Measurements from ENCODE around the gene ZNF784. TPM values are rescaled to one million over a fixed set of nuclear protein-coding genes. Genes with fewer than 3 reads are reported as not detected.

Gene ZNF784
- total RNA-seq, 1 donor from 2014 or later, result 6.8 TPM

DNA sequence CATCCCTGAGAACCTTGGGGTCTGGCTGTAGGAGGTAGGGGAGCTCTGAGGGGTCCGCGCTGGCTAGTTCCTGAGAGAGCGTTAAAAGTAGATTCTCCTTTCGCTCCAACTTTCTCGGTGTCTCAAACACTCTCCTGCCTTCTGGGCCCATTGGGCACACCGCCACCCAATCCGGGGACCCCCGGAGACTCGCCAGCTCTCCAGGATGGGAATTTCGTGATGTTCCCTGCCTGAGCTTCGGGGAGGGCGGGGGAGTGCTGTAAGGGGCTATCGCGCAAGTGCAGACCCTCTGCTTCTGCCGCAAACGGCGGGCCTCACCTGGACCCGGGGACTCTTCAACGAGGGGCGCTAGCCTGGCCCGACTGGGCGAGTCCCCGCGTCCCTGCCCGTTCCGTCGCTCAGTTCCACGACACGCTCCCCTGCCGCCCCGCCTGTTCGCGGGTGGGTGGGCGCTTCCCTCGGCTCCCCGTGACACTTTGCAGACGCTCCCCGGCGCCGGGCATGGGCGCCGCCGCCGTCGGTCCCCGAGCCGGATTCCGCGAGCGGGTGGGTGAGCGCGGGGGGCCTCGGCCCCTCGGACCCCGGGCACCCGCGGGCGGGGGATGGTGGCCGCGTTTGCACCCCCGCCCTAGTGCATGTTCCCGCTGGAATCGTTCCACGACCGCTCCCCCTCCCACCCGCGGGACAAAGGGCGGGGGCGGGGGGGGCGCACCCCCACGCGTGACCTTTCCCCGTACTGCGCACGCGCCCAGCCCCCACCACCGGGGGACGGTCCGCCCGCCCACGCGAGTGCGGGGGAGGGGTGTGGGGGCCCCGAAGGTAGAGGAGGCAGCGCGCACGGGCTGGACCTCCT lies 23.6 kb upstream of the ZNF784 start, which contains the start of gene CCDC106:
TSS of gene CCDC106 (plus strand) at position 481 of the 853 bp plus-strand sequence. CDS start 835 bp downstream, outside the sequence.
- H3K9me3 Mint-ChIP-seq (ENCODE audit: unreplicated experiment), result no peaks in the 10 kb centered on the region
- peaks cover 17% of the 10 kb centered on the region for H3K36me3 Mint-ChIP-seq (ENCODE audit: low read depth, unreplicated experiment)
- TF ChIP-seq, protein P1, sequence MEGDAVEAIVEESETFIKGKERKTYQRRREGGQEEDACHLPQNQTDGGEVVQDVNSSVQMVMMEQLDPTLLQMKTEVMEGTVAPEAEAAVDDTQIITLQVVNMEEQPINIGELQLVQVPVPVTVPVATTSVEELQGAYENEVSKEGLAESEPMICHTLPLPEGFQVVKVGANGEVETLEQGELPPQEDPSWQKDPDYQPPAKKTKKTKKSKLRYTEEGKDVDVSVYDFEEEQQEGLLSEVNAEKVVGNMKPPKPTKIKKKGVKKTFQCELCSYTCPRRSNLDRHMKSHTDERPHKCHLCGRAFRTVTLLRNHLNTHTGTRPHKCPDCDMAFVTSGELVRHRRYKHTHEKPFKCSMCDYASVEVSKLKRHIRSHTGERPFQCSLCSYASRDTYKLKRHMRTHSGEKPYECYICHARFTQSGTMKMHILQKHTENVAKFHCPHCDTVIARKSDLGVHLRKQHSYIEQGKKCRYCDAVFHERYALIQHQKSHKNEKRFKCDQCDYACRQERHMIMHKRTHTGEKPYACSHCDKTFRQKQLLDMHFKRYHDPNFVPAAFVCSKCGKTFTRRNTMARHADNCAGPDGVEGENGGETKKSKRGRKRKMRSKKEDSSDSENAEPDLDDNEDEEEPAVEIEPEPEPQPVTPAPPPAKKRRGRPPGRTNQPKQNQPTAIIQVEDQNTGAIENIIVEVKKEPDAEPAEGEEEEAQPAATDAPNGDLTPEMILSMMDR (IDR thresholded peaks at IDR 0.05; ENCODE audit: unreplicated experiment), result no peak
- peaks cover 19% of the 10 kb centered on the region for H3K4me1 Mint-ChIP-seq (ENCODE audit: unreplicated experiment)
- DNase-seq (ENCODE audit: low spot score), result peak; percentile 62
- H3K4me3 Mint-ChIP-seq (ENCODE audit: unreplicated experiment), result peak within 1 kb of the TSS; percentile 88
- H3K27ac Mint-ChIP-seq (ENCODE audit: unreplicated experiment), result peak within 1 kb of the TSS; percentile 30
- peaks cover 31% of the 10 kb centered on the region for H3K27me3 Mint-ChIP-seq (ENCODE audit: unreplicated experiment)

DNA sequence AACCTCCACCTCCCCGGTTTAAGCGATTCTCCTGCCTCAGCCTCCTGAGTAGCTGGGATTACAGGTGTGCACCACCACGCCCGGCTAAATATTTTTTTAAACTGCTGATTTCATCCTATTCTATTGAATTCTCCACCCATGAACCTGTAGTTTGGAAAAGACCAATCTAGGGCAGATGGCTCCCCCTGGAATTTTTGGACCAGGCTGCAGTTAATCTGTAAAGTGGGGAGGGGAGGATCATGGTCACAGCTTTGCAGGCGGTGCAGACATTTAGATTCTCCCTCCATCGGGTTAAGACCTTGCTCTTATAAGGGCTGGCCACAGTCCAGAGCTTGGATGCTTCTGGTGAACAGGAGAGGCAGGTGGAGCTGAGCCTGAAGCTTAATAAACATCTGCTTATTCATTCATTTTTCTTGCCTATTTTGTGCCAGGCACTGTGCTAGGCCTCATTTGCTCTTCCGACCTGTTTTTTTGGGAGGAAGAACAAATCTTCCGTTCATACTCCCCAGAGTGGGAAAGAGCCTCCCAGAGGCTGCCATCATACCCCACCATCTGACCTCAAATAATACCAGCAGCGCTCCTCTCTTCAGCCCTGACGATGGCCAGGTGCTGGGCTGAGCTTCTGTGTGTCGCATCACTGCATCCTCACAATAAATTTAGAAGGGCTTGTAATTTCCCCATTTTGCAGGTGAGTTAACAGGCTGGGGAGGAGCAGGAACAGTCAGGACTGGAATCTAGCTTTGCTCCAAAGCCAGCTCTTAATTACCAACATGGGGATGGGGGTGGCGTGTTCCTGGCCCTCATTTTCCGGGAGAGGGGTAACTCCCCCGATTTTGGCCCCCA lies 22.7 kb upstream of the ZNF784 start:
- DNase-seq (ENCODE audit: low spot score), result no peak
- H3K27me3 Mint-ChIP-seq (ENCODE audit: unreplicated experiment), result peaks cover 32% of the 10 kb centered on the region
- H3K27ac Mint-ChIP-seq (ENCODE audit: unreplicated experiment), result peak overlapping the region; percentile 30
- H3K9me3 Mint-ChIP-seq (ENCODE audit: unreplicated experiment), result no peaks in the 10 kb centered on the region
- peaks cover 19% of the 10 kb centered on the region for H3K4me1 Mint-ChIP-seq (ENCODE audit: unreplicated experiment)
- H3K36me3 Mint-ChIP-seq (ENCODE audit: low read depth, unreplicated experiment), result peaks cover 19% of the 10 kb centered on the region
- TF ChIP-seq, protein P1 (IDR thresholded peaks at IDR 0.05; ENCODE audit: unreplicated experiment), result no peak
- H3K4me3 Mint-ChIP-seq (ENCODE audit: unreplicated experiment), result peak overlapping the region; percentile 87

DNA sequence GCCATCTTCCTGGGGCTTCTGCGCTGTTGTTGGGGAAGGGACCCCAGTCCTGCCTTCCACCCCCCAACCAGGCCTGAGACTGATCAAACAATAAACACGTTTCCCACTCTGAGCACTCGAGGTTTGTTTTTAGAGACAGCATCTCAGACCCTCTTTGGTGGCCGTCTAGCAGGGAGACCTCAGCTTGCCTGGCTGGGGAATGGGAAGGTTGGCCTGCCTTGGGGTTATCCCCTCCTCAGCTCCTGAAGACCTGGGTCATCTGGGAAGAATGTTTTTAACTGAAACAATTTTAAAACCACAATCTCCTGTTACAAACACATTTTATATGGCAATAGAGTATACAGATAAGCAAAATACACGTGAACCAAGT lies 21.1 kb upstream of the ZNF784 start:
- H3K4me3 Mint-ChIP-seq (ENCODE audit: unreplicated experiment), result peak overlapping the region; percentile 77
- TF ChIP-seq, protein P1 (IDR thresholded peaks at IDR 0.05; ENCODE audit: unreplicated experiment), result no peak
- peaks cover 25% of the 10 kb centered on the region for H3K4me1 Mint-ChIP-seq (ENCODE audit: unreplicated experiment)
- H3K36me3 Mint-ChIP-seq (ENCODE audit: low read depth, unreplicated experiment), result peaks cover 23% of the 10 kb centered on the region
- no peak for DNase-seq (ENCODE audit: low spot score)
- H3K9me3 Mint-ChIP-seq (ENCODE audit: unreplicated experiment), result no peaks in the 10 kb centered on the region
- H3K27me3 Mint-ChIP-seq (ENCODE audit: unreplicated experiment), result peaks cover 34% of the 10 kb centered on the region
- H3K27ac Mint-ChIP-seq (ENCODE audit: unreplicated experiment), result peak overlapping the region; percentile 24

DNA sequence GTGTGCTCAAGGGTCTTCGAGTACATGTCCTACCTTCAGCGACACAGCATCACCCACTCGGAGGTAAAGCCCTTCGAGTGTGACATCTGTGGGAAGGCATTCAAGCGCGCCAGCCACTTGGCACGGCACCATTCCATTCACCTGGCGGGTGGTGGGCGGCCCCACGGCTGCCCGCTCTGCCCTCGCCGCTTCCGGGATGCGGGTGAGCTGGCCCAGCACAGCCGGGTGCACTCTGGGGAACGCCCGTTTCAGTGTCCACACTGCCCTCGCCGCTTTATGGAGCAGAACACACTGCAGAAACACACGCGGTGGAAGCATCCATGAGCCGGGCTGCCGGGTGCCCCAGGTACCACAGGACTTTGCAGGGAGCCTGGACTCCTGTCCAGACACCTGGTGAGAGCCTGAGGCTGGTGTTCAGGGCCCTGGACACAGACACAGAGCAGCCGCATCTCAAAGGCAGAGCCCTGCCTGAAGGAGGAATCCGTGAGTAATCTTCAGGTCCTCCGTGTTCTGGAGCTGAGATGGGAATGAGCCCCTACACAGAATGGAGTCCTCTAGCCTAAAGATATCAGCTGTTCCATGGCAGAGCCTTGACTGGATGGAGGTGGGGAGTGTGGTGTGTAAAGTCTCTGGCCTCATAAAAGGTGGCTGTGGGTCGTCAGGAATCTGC lies 20.6 kb upstream of the ZNF784 start:
- H3K4me3 Mint-ChIP-seq (ENCODE audit: unreplicated experiment), result peak overlapping the region; percentile 93
- H3K27ac Mint-ChIP-seq (ENCODE audit: unreplicated experiment), result no peak overlapping the region
- H3K27me3 Mint-ChIP-seq (ENCODE audit: unreplicated experiment), result peaks cover 32% of the 10 kb centered on the region
- peaks cover 28% of the 10 kb centered on the region for H3K4me1 Mint-ChIP-seq (ENCODE audit: unreplicated experiment)
- TF ChIP-seq, protein P1 (IDR thresholded peaks at IDR 0.05; ENCODE audit: unreplicated experiment), result no peak
- no peaks in the 10 kb centered on the region for H3K9me3 Mint-ChIP-seq (ENCODE audit: unreplicated experiment)
- DNase-seq (ENCODE audit: low spot score), result no peak
- H3K36me3 Mint-ChIP-seq (ENCODE audit: low read depth, unreplicated experiment), result peaks cover 23% of the 10 kb centered on the region
